Endothelial cell of umbilical vein (primary cell): ENCODE results near the gene AUTS2.

ENCODE experiments used
- EZH2 ChIP-seq: IDR thresholded peaks from 2 replicates; pipeline ENCODE4 v1.6.1; 2012; ENCODE audit warnings: borderline replicate concordance, low read depth, mild to moderate bottlenecking, moderate library complexity, low read length, inconsistent platforms; ENCODE audit not compliant: severe bottlenecking
- FOS ChIP-seq: IDR thresholded peaks from 2 replicates; pipeline ENCODE4 v1.6.1; 2011; ENCODE audit warnings: mild to moderate bottlenecking, low read length, moderate library complexity, borderline replicate concordance; ENCODE audit not compliant: insufficient read depth
- JUN ChIP-seq: IDR thresholded peaks from 2 replicates; pipeline ENCODE4 v1.6.1; 2011; ENCODE audit warnings: borderline replicate concordance, low read depth; ENCODE audit not compliant: insufficient read length, insufficient read depth
- MYC ChIP-seq: IDR thresholded peaks from one replicate; pipeline ENCODE4 v1.6.1; 2011; ENCODE audit warnings: mild to moderate bottlenecking, low read depth, low read length
- POLR2A ChIP-seq: IDR thresholded peaks from 2 replicates; pipeline ENCODE4 v1.6.1; 2012; ENCODE audit warnings: low read depth, mild to moderate bottlenecking, control low read depth, low read length
- POLR2AphosphoS5 ChIP-seq: IDR thresholded peaks from 2 replicates; pipeline ENCODE4 v1.6.1; 2012; ENCODE audit warnings: low read depth, mild to moderate bottlenecking, control low read depth, low read length, moderate library complexity; ENCODE audit not compliant: insufficient read depth
- TF ChIP-seq, protein P1 (sequence below), 2 donors: IDR thresholded peaks; 1 replicate in 1 of 2; 2 replicates in 1 of 2; pipeline ENCODE4 v1.5.1; 2011; ENCODE audit warnings: low read length in 2 of 2, mild to moderate bottlenecking in 2 of 2, moderate library complexity in 2 of 2, control low read depth in 1 of 2, inconsistent platforms in 1 of 2, low read depth in 1 of 2; ENCODE audit not compliant: insufficient read depth in 1 of 2; ENCODE audit errors: extremely low read depth in 1 of 2
- TF ChIP-seq, protein P2 (sequence below): IDR thresholded peaks from 2 replicates; pipeline ENCODE4 v1.6.1; 2011; ENCODE audit not compliant: insufficient read depth, insufficient read length

DNA sequence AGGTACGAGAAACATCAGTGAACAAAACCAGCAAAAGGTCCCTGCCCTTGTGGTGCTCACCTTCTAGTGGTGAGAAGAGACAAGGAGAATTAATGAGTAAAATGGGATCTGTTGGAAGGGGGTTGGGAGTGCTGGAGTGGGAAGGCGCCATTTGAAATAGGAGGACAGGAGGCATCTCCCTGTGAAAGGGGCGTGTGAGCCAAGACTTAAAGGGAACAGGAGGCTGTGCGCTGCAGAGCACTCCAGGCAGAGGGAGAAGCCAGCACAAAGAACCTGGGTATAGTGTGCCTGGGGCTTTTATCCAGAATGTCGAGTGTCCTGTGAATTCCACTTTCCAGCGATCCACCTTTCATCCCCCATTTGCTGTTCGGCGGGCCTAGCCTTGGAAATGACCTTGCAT, 1035.8 kb downstream of the AUTS2 start:
- TF ChIP-seq, protein P1, sequence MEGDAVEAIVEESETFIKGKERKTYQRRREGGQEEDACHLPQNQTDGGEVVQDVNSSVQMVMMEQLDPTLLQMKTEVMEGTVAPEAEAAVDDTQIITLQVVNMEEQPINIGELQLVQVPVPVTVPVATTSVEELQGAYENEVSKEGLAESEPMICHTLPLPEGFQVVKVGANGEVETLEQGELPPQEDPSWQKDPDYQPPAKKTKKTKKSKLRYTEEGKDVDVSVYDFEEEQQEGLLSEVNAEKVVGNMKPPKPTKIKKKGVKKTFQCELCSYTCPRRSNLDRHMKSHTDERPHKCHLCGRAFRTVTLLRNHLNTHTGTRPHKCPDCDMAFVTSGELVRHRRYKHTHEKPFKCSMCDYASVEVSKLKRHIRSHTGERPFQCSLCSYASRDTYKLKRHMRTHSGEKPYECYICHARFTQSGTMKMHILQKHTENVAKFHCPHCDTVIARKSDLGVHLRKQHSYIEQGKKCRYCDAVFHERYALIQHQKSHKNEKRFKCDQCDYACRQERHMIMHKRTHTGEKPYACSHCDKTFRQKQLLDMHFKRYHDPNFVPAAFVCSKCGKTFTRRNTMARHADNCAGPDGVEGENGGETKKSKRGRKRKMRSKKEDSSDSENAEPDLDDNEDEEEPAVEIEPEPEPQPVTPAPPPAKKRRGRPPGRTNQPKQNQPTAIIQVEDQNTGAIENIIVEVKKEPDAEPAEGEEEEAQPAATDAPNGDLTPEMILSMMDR (IDR thresholded peaks at IDR 0.05; ENCODE audit: extremely low read depth in 1 of 2, insufficient read depth in 1 of 2, low read depth in 1 of 2, low read length in 2 of 2), result no peak
- TF ChIP-seq FOS (no peak), EZH2 (no peak), POLR2A (no peak), MYC (no peak), JUN (no peak), POLR2AphosphoS5 (no peak)
- TF ChIP-seq, protein P2, sequence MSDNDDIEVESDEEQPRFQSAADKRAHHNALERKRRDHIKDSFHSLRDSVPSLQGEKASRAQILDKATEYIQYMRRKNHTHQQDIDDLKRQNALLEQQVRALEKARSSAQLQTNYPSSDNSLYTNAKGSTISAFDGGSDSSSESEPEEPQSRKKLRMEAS, result no peak
